GM19395 (cell line): ENCODE data around the gene UBAP1L.
"Not testable (repeated sequence)": the region's sequence is repeated elsewhere in the genome, so short reads cannot be mapped to it uniquely, and the experiment has no call there.

Source experiments
- ATAC-seq: cut with Tn5 transposase; IDR thresholded peaks from one replicate; pipeline ENCODE4 v1.9.1; 2021; ENCODE audit warnings: mild to moderate bottlenecking, moderate library complexity; ENCODE audit not compliant: unreplicated experiment

UBAP1L gene

DNA sequence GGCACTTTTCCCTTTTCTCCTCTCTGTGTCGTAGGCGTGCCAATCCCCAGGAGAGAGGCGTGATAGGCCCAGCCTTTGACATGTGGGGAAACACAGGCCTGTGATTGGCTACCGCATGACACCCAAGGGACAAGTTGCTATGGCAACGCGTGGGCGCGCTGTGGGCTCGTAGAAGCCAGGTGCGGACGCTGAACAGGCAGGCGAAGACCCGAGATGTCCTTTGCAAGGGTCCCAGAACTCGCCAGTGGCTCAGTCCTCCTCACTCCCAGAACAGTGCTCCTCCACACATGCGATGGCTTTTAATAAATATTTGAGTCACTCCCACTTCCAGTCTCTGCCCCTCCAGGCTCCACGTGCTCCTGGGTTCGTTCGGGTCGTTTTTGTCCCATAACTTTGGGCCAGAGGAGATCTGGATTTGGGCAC lies 65.6 kb downstream of the UBAP1L start:
- peak; percentile 90 for ATAC-seq

- no peak for ATAC-seq
Measured at GRCh38 chr15:65048241-65048640, 66.8 kb downstream of the UBAP1L start.

GRCh38 chr15:65044724-65045481 lies 70.1 kb downstream of the UBAP1L start, which contains the start of gene SLC51B:
Gene SLC51B, plus strand, starts transcription at chr15:65045387. Its CDS starts 4,618 bp downstream, at chr15:65050005.
- no peak for ATAC-seq

DNA sequence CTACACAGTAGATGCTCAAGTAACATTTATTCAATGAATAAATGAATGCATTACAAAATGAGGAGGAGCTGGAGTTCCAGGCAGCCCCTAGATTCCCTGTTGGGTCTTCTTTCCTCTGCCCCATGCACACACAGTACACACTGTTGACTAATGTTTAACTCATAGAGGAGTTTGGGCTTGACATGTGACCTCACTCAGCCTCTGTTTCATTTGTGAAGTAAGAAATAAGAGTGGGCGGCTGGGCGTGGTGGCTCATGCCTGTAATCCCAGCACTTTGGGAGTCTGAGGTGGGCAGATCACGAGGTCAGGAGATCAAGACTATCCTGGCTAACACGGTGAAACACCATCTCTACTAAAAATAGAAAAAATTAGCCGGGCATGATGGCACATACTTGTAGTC lies 70.8 kb downstream of the UBAP1L start:
- ATAC-seq: not testable (repeated sequence)

- no peak for ATAC-seq
Measured at GRCh38 chr15:65042776-65043327, 72.1 kb downstream of the UBAP1L start.
